Measurements from ENCODE around the gene SH3BP2.

SH3BP2 gene

GRCh38 chr4:2792396-2792710, 532 bp upstream of the SH3BP2 start:
- no peak for DNase-seq

GRCh38 chr4:2793586-2794485, 951 bp downstream of the SH3BP2 start:
- no peak for DNase-seq

- no peak for DNase-seq
Measured at GRCh38 chr4:2794486-2795299, 1.8 kb downstream of the SH3BP2 start.

GRCh38 chr4:2795300-2795892, 2.5 kb downstream of the SH3BP2 start:
- no peak for DNase-seq

GRCh38 chr4:2795893-2796848, 3.3 kb downstream of the SH3BP2 start:
- DNase-seq, result no peak

- no peak for DNase-seq
Measured at GRCh38 chr4:2796849-2797544, 4.1 kb downstream of the SH3BP2 start.

GRCh38 chr4:2797545-2798305, 4.8 kb downstream of the SH3BP2 start:
- DNase-seq, result no peak

GRCh38 chr4:2798399-2799223, 5.7 kb downstream of the SH3BP2 start:
- no peak for DNase-seq

GRCh38 chr4:2799224-2799911, 6.5 kb downstream of the SH3BP2 start:
- DNase-seq, result no peak

GRCh38 chr4:2799971-2800690, 7.2 kb downstream of the SH3BP2 start:
- no peak for DNase-seq

- no peak for DNase-seq
Measured at GRCh38 chr4:2800691-2801596, 8.1 kb downstream of the SH3BP2 start.

- DNase-seq, result no peak
Measured at GRCh38 chr4:2802618-2803531, 10.0 kb downstream of the SH3BP2 start.

GRCh38 chr4:2803624-2804448, 11.0 kb downstream of the SH3BP2 start:
- DNase-seq, result no peak

- DNase-seq, result no peak
Measured at GRCh38 chr4:2804449-2804972, 11.6 kb downstream of the SH3BP2 start.

GRCh38 chr4:2804973-2805501, 12.2 kb downstream of the SH3BP2 start:
- no peak for DNase-seq

All from 8988T (cell line).